H9 (cell line): ENCODE results near the gene DENND1A. TPM values are rescaled to one million over a fixed set of nuclear protein-coding genes. Genes with fewer than 3 reads are reported as not detected.

ENCODE experiments used
- DNase-seq: peaks from one replicate; pipeline ENCODE4 v3.0.0-alpha.2; 2017
- H2AFZ ChIP-seq: one replicate; pipeline ENCODE4 v1.6.1; 2013; ENCODE audit warnings: mild to moderate bottlenecking, low read length, control low read depth, moderate library complexity
- H2AK5ac ChIP-seq: 2 replicates; pipeline ENCODE4 v1.6.1; 2013; ENCODE audit warnings: low read length, control low read depth, mixed read lengths; ENCODE audit not compliant: insufficient read length
- H2BK120ac ChIP-seq: one replicate; pipeline ENCODE4 v1.6.1; 2013; ENCODE audit warnings: low read depth, mild to moderate bottlenecking, low read length, control low read depth, inconsistent platforms; ENCODE audit not compliant: poor library complexity, severe bottlenecking
- H2BK12ac ChIP-seq: 2 replicates; pipeline ENCODE4 v1.6.1; 2013; ENCODE audit warnings: low read length, control low read depth, mixed read lengths, low read depth; ENCODE audit not compliant: insufficient read length
- H2BK15ac ChIP-seq: 2 replicates; pipeline ENCODE4 v1.6.1; 2013; ENCODE audit warnings: low read depth, low read length, control low read depth
- H2BK20ac ChIP-seq: one replicate; pipeline ENCODE4 v1.6.1; 2013; ENCODE audit warnings: low read depth, mild to moderate bottlenecking, low read length, control low read depth, inconsistent platforms; ENCODE audit not compliant: poor library complexity, severe bottlenecking
- H2BK5ac ChIP-seq: 2 replicates; pipeline ENCODE4 v1.6.1; 2013; ENCODE audit warnings: low read length, control low read depth, mixed read lengths; ENCODE audit not compliant: insufficient read length
- H3K14ac ChIP-seq: 2 replicates; pipeline ENCODE4 v1.6.1; 2013; ENCODE audit warnings: low read length, control low read depth; ENCODE audit not compliant: insufficient read depth
- H3K18ac ChIP-seq: 2 replicates; pipeline ENCODE4 v1.6.1; 2013; ENCODE audit warnings: low read depth, mild to moderate bottlenecking, mixed read lengths, low read length, control low read depth; ENCODE audit not compliant: insufficient read length
- H3K23ac ChIP-seq: 2 replicates; pipeline ENCODE4 v1.6.1; 2013; ENCODE audit warnings: low read length, control low read depth, mixed read lengths, low read depth; ENCODE audit not compliant: insufficient read length
- H3K23me2 ChIP-seq: 2 replicates; pipeline ENCODE4 v1.6.1; 2013; ENCODE audit warnings: low read depth, mild to moderate bottlenecking, mixed read lengths, low read length, control low read depth; ENCODE audit not compliant: insufficient read length, poor library complexity, severe bottlenecking
- H3K27ac ChIP-seq: 2 replicates; pipeline ENCODE4 v1.5.1; 2013; ENCODE audit warnings: low read length, control low read depth, mixed read lengths, low read depth; ENCODE audit not compliant: insufficient read length
- H3K27me3 ChIP-seq: 2 replicates; pipeline ENCODE4 v1.6.1; 2013; ENCODE audit warnings: low read length, control low read depth, inconsistent platforms; ENCODE audit not compliant: insufficient read depth
- H3K4ac ChIP-seq: 2 replicates; pipeline ENCODE4 v1.6.1; 2013; ENCODE audit warnings: low read depth, mild to moderate bottlenecking, control low read depth, inconsistent platforms, low read length, moderate library complexity
- H3K4me1 ChIP-seq: 2 replicates; pipeline ENCODE4 v1.6.1; 2013; ENCODE audit warnings: low read length, control low read depth, inconsistent platforms; ENCODE audit not compliant: insufficient read depth
- H3K4me2 ChIP-seq: 2 replicates; pipeline ENCODE4 v1.6.1; 2013; ENCODE audit warnings: low read length, control low read depth, mixed read lengths; ENCODE audit not compliant: insufficient read length, insufficient read depth
- H3K56ac ChIP-seq: 2 replicates; pipeline ENCODE4 v1.6.1; 2013; ENCODE audit warnings: low read depth, mild to moderate bottlenecking, mixed read lengths, low read length, control low read depth; ENCODE audit not compliant: insufficient read length
- H3K79me1 ChIP-seq: 2 replicates; pipeline ENCODE4 v1.6.1; 2013; ENCODE audit warnings: low read depth, mild to moderate bottlenecking, moderate library complexity, low read length, control low read depth, inconsistent platforms; ENCODE audit not compliant: insufficient read depth, poor library complexity, severe bottlenecking
- H3K79me2 ChIP-seq: 2 replicates; pipeline ENCODE4 v1.6.1; 2013; ENCODE audit warnings: low read length, control low read depth, inconsistent platforms; ENCODE audit not compliant: insufficient read depth
- H3K9ac ChIP-seq: 2 replicates; pipeline ENCODE4 v1.6.1; 2013; ENCODE audit warnings: low read length, control low read depth, mixed read lengths; ENCODE audit not compliant: insufficient read length; ENCODE audit errors: extremely low read depth
- H3K9me3 ChIP-seq: one replicate; pipeline ENCODE4 v1.6.1; 2013; ENCODE audit warnings: low read depth, low read length, inconsistent platforms; ENCODE audit not compliant: control insufficient read depth
- H3T11ph ChIP-seq: one replicate; pipeline ENCODE4 v1.6.1; 2013; ENCODE audit warnings: mild to moderate bottlenecking, low read length, control low read depth, inconsistent platforms
- H4K20me1 ChIP-seq: one replicate; pipeline ENCODE4 v1.6.1; 2013; ENCODE audit not compliant: control insufficient read depth, insufficient read length, insufficient read depth
- H4K5ac ChIP-seq: 2 replicates; pipeline ENCODE4 v1.6.1; 2013; ENCODE audit warnings: low read depth, mild to moderate bottlenecking, mixed read lengths, low read length, control low read depth; ENCODE audit not compliant: insufficient read length
- H4K8ac ChIP-seq: replicated peaks from 2 replicates; pipeline ENCODE4 v1.6.1; 2013; ENCODE audit warnings: low read length, control low read depth, mixed read lengths, low read depth; ENCODE audit not compliant: insufficient read length
- H4K91ac ChIP-seq: 2 replicates; pipeline ENCODE4 v1.6.1; 2013; ENCODE audit warnings: low read depth, mild to moderate bottlenecking, moderate library complexity, mixed read lengths, low read length, control low read depth; ENCODE audit not compliant: insufficient read length
- H3K27ac Mint-ChIP-seq, 3 experiments: 2 replicates in 2 of 3; 3 replicates in 1 of 3; pipeline ENCODE4 v1.8.0; 2020 to 2021; ENCODE audit warnings: mixed read lengths in 3 of 3, mild to moderate bottlenecking in 1 of 3, moderate library complexity in 1 of 3
- H3K27me3 Mint-ChIP-seq: 2 replicates; pipeline ENCODE4 v1.8.0; 2021; ENCODE audit warnings: low read depth, mild to moderate bottlenecking, moderate library complexity, mixed read lengths
- H3K36me3 Mint-ChIP-seq, 3 experiments: 2 replicates in 2 of 3; 3 replicates in 1 of 3; pipeline ENCODE4 v1.8.0; 2020 to 2021; ENCODE audit warnings: low read depth in 3 of 3, mixed read lengths in 3 of 3; ENCODE audit not compliant: insufficient read depth in 1 of 3
- H3K4me1 Mint-ChIP-seq, 2 experiments: 2 replicates each; pipeline ENCODE4 v1.8.0; 2020; ENCODE audit warnings: mixed read lengths in 2 of 2
- H3K4me3 Mint-ChIP-seq, 2 experiments: 2 replicates in 1 of 2; 3 replicates in 1 of 2; pipeline ENCODE4 v1.8.0; 2020 to 2021; ENCODE audit warnings: mild to moderate bottlenecking in 2 of 2, mixed read lengths in 2 of 2, moderate library complexity in 1 of 2
- H3K9me3 Mint-ChIP-seq, 2 experiments: 2 replicates in 1 of 2; 3 replicates in 1 of 2; pipeline ENCODE4 v1.8.0; 2020; ENCODE audit warnings: mild to moderate bottlenecking in 2 of 2, mixed read lengths in 2 of 2, moderate library complexity in 1 of 2
- CTCF ChIP-seq: fragments of 200-600 bp; sonication (generic); conservative IDR thresholded peaks from 3 replicates; pipeline ENCODE4 v1.8.0; 2021; ENCODE audit warnings: antibody characterized with exemption, mild to moderate bottlenecking
- WGBS: extraction: QIAGEN DNeasy Blood & Tissue Kit; methylation state at CpG from one replicate; pipeline ENCODE4 v1.1.7; 2013; ENCODE audit warnings: missing lambda C conversion rate, low lambda C conversion rate, mixed read lengths; ENCODE audit not compliant: insufficient read length; ENCODE audit errors: extremely low coverage; 5-methylcytosine and 5-hydroxymethylcytosine counted together
- total RNA-seq: library from RNA; stranded (reverse); gene quantifications from 2 replicates; pipeline ENCODE4 v1.2.1, GENCODE V29; 2021

DENND1A gene
- total RNA-seq, 1 experiment from 2014 or later, result 20.4 TPM

- no peak overlapping the region for H3K4me3 Mint-ChIP-seq
- H3K4ac ChIP-seq, result no peak overlapping the region
- H2AFZ ChIP-seq, result no peak overlapping the region
- H2BK12ac ChIP-seq, result no peak overlapping the region
- no peak overlapping the region for H2BK20ac ChIP-seq
- H3K14ac ChIP-seq, result no peak overlapping the region
- DNase-seq, result no peak
- no peak overlapping the region for H3K9ac ChIP-seq
- H3K27ac Mint-ChIP-seq, result no peak overlapping the region
- H3K27me3 ChIP-seq, result no peaks in the 10 kb centered on the region
- peaks cover 13 to 25% of the 10 kb centered on the region in 2 experiments for H3K4me1 Mint-ChIP-seq
- H4K20me1 ChIP-seq, result no peaks in the 10 kb centered on the region
- no peak for TF ChIP-seq CTCF
- H3K9me3 Mint-ChIP-seq, result no peaks in the 10 kb centered on the region
- WGBS, result no CpG with 5 or more reads among the region's 9 CpGs
- peaks cover 34% of the 10 kb centered on the region for H3K27me3 Mint-ChIP-seq
- no peak overlapping the region for H2BK15ac ChIP-seq
- no peak overlapping the region for H2AK5ac ChIP-seq
- no peak overlapping the region for H3K23ac ChIP-seq
- H3K27ac ChIP-seq, result no peak overlapping the region
- H2BK5ac ChIP-seq, result no peak overlapping the region
- H3K79me1 ChIP-seq, result no peaks in the 10 kb centered on the region
- H3K79me2 ChIP-seq, result no peaks in the 10 kb centered on the region
- no peak overlapping the region for H4K5ac ChIP-seq
- no peak overlapping the region for H3K4me2 ChIP-seq
- H2BK120ac ChIP-seq, result no peak overlapping the region
- H3K4me1 ChIP-seq, result no peaks in the 10 kb centered on the region
- no peak overlapping the region for H4K91ac ChIP-seq
- H3K18ac ChIP-seq, result no peak overlapping the region
- H3K56ac ChIP-seq, result no peak overlapping the region
- no peaks in the 10 kb centered on the region for H3K23me2 ChIP-seq
- no peak overlapping the region for H4K8ac ChIP-seq
- no peak overlapping the region for H3T11ph ChIP-seq
- no peaks in the 10 kb centered on the region for H3K36me3 Mint-ChIP-seq
- no peaks in the 10 kb centered on the region for H3K9me3 ChIP-seq
Measured at GRCh38 chr9:123952641-123953495, 22.9 kb upstream of the DENND1A start.
